NK-92 treated with Interleukin-12 subunit alpha and Interleukin-12 subunit beta, amount 100 ng/mL, for 24 hours (cell line): ENCODE measurements around the gene TSPAN8.
"Not testable (repeated sequence)": the region's sequence is repeated elsewhere in the genome, so short reads cannot be mapped to it uniquely, and the experiment has no call there.

Source experiments
- DNase-seq: peaks from one replicate; lab custom pipeline; 2025; lab: John Stamatoyannopoulos, UW

TSPAN8 gene

DNA sequence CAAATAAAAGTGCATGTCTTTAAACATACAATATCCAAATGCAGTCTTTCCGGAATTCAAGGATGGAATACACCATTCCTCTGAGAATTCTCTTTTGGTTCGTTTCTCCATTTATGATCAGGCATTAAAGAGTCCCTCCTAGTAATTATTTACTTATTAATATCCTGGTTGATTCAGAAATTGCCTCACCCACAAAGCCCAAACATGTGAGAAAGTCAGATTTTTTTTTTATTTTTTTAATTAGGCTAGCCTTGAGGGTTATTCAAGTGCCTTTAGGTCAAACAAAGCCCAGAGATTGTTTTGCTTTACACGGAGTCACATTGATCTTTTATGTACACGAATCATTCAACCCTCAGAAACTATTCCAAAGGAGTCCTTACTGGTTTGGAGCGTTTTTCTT lies 6.4 kb upstream of the TSPAN8 start:
- DNase-seq, result no peak

GRCh38 chr12:71162832-71163763 lies 5.3 kb upstream of the TSPAN8 start:
- DNase-seq, result no peak

- DNase-seq, result no peak
These were observed 3.8 kb upstream of the TSPAN8 start for GRCh38 chr12:71161591-71161990.

DNA sequence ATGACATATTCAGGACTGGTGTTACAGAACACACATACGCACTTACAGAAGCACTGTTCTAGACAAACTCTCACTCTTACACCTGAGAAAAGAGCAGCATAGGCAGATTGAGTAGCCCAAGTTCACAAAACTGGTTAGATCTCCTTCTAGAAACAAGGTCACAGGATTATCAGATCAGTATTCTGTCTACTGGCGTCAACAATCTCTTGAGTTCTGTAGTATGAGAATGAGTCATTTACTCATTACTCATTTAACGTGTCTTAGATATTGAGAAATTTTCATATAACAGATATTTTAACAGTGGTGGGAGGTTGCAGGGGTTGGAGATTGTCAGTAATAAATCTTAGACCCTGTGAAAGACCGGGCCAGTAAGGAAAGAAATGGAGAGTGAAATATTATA lies 2.8 kb upstream of the TSPAN8 start:
- no peak for DNase-seq

DNA sequence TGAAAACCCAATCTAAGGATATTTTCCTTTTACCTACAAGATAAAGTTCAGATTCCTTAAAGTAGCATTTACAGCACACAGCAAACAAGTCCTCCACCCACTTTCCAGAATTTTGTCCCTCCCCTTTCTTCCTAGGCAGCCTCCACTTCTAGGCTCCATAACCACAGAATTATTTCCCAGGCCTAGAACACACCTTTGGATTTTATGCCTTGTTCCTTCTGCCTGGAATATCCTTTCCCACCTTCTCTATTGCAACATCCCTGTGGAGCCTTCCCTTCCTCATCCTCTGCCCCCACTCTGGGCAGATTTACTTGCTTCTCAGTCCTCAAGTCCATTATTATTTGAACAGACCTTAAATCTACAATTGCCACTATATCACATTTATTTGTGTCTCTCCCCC lies 2.1 kb upstream of the TSPAN8 start:
- DNase-seq, result no peak

- DNase-seq, result no peak
These were observed 1.5 kb upstream of the TSPAN8 start for GRCh38 chr12:71159264-71159663.

GRCh38 chr12:71158361-71158882 lies 623 bp upstream of the TSPAN8 start:
- no peak for DNase-seq

GRCh38 chr12:71155225-71155624 lies 2.6 kb downstream of the TSPAN8 start:
- DNase-seq, result no peak

- DNase-seq, result no peak
These were observed 4.9 kb downstream of the TSPAN8 start for GRCh38 chr12:71152851-71153250.

DNA sequence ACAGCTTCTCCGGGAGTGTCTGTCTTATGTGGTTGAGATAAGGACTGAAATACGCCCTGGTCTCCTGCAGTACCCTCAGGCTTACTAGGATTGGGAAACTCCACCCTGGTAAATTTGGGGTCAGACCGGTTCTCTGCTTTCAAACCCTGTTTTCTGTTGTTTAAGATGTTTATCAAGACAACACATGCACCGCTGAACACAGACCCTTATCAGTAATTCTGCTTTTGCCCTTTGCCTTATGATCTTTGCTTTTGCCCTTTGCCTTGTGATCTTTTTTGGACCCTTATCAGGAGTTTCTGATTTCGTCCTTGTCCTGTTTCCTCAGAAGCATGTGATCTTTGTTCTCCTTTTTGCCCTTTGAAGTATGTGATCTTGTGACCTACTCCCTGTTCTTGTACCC lies 7.8 kb downstream of the TSPAN8 start:
- not testable (repeated sequence) for DNase-seq

DNA sequence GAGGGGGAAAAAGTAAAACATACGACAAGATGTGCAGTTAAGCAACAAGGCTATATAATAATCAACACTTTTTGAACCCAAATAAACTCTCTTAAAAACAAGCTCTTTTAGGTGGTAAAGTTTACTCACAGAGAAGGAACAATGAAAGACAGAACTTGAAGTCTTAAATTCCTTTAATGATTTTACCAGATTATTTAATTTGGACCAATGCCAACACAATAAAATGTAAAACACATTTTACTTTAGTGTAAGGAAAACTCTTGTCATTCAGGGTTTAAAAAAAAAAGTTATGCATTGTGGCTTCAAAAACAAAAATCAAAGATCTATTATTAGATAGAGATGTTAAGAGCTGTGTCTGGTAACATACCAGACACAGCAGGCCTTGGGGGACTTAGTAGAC lies 13.1 kb downstream of the TSPAN8 start:
- no peak for DNase-seq

GRCh38 chr12:71142956-71143355 lies 14.8 kb downstream of the TSPAN8 start:
- no peak for DNase-seq

- no peak for DNase-seq
These were observed 15.8 kb downstream of the TSPAN8 start for GRCh38 chr12:71142016-71142415.

DNA sequence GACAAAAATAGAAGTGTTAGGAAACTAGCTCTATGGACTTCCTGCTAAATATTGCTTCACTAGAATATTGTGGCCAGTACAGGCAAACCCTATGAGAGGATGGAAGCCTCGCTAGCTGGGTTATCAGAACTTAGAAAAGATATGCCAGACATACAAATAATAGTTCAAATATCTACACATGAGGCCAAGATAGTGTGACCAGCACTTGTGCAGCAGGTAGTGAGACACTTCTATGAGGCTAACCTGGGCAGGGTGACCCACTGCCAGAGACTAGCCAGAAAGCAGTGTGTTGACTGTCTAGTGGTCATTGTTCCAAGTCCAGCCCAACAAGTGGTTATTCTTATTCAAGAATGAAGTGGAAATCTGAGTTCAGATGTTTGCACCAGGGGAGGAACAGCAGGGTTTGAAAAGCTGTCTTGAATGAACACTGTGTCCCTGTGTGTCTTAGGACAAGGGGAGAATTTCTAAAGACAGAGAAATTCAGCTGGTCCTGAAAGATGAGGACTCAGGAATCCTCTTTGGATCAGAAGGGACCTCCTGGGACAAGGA lies 16.3 kb downstream of the TSPAN8 start:
- DNase-seq, result no peak

- DNase-seq, result no peak
These were observed 18.6 kb downstream of the TSPAN8 start for GRCh38 chr12:71139153-71139735.

DNA sequence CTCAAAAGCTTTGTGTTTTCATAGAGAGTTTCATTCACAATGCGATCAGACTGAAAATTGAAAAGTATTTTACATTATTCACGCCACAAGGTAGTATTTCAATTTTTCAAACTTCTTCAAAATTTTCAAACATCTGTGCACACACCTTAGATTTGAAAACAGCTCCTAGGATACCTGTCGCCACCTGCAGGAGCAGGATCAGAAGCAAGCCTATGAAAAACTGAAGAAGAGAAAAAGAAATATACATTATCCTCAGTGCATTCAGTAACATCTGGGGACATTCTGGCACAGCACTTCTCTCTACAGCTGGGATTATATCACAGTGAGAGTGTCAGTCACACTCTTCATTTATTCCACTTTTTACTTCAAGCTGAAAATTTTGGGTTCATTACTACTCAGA lies 19.8 kb downstream of the TSPAN8 start:
- no peak for DNase-seq

GRCh38 chr12:71135812-71136176 lies 22.0 kb downstream of the TSPAN8 start:
- no peak for DNase-seq

DNA sequence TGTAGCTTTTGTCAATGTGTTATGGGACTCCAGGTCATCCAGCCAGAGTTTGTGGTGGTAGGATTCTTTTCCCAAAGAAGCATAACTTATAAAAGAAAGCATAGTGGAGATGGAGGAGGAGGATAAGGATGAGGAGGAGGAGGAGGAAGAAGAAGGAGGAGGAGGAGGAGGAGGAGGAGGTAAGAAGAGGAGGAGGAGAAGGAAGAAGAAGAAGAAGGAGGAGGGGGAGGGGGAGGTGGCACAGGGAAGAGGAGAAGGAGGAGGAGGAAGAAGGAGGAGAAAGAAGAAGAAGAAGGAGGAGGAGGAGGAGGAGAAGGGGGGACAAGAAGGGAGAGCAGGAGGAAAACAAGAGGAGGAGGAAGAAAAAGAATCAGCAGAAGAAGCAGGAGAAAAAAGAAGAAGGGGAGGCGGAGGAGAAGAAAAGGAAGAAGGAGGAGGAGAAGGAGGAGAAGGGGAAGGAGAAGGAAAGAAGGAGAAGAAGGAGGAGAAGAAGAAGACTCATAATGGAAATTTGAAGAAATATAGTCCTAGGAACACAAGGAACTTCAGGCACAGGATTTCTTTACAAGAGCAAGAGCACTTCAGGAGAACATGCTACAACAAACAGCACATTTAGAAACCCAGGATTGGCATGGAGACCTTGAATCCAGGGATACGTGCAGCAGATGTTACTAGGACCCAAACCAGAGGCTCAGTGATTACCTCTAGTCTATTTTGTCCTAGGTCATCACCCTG lies 22.6 kb downstream of the TSPAN8 start:
- no peak for DNase-seq

GRCh38 chr12:71134405-71134804 lies 23.4 kb downstream of the TSPAN8 start:
- DNase-seq, result no peak

GRCh38 chr12:71130521-71131069 lies 27.2 kb downstream of the TSPAN8 start:
- no peak for DNase-seq

DNA sequence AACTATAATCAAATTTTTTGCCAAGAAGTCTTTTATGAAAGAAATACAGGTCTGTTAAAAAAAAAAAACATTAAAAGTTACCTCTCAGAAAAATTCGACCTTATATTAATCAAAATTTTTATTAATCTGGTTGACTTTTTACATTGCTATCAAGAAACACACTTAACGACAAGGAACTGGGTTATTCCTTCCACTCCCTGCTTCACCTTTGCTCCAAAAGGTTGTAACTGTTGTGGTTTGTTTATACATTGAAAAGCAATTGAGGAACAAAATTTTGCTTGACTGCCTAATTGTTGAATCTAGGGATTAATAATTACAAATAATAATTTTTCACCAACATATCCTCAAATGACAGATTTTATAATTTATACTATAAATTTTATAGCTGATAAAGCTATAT lies 28.4 kb downstream of the TSPAN8 start:
- no peak for DNase-seq

GRCh38 chr12:71128191-71128788 lies 29.5 kb downstream of the TSPAN8 start:
- no peak for DNase-seq
